Activated T-helper 9 cell treated with anti-CD3 and anti-CD28 coated beads, Interleukin-2, amount 50 U/mL, for 16 hours (primary cell): ENCODE results near the gene CST3.
A peak's percentile ranks its signal among the peaks of the same experiment; 100 is the strongest.
"Not testable (repeated sequence)": the region's sequence is repeated elsewhere in the genome, so short reads cannot be mapped to it uniquely, and the experiment has no call there.

Source experiments
- DNase-seq: peaks from one replicate; pipeline ENCODE4 v3.0.0-alpha.2; 2020; ENCODE audit warnings: low read depth

Gene CST3

GRCh38 chr20:23627501-23627900 is 10.3 kb downstream of the CST3 start:
- DNase-seq: no peak

- no peak for DNase-seq
Observed at GRCh38 chr20:23626040-23626620, 11.6 kb downstream of the CST3 start.

GRCh38 chr20:23625236-23625964 is 12.4 kb downstream of the CST3 start:
- DNase-seq: no peak

GRCh38 chr20:23624324-23624691 is 13.4 kb downstream of the CST3 start:
- DNase-seq: no peak

- DNase-seq: no peak
Observed at GRCh38 chr20:23623666-23624323, 14.0 kb downstream of the CST3 start.

GRCh38 chr20:23622839-23623343 is 14.9 kb downstream of the CST3 start:
- DNase-seq: no peak

GRCh38 chr20:23622401-23622800 is 15.4 kb downstream of the CST3 start:
- DNase-seq: not testable (repeated sequence)

GRCh38 chr20:23620670-23621386 is 16.9 kb downstream of the CST3 start:
- DNase-seq: not testable (repeated sequence)

GRCh38 chr20:23614163-23614562 is 23.6 kb downstream of the CST3 start:
- DNase-seq: no peak

- DNase-seq: no peak
Observed at GRCh38 chr20:23613676-23614075, 24.1 kb downstream of the CST3 start.

- DNase-seq: no peak
Observed at GRCh38 chr20:23612396-23612795, 25.4 kb downstream of the CST3 start.

GRCh38 chr20:23609486-23610109 is 28.2 kb downstream of the CST3 start:
- DNase-seq: no peak

- no peak for DNase-seq
Observed at GRCh38 chr20:23608251-23608846, 29.4 kb downstream of the CST3 start.

- DNase-seq: no peak
Observed at GRCh38 chr20:23607497-23608245, 30.1 kb downstream of the CST3 start.

- DNase-seq: peak; percentile 11
Observed at GRCh38 chr20:23606652-23607049, 31.1 kb downstream of the CST3 start.

GRCh38 chr20:23605867-23606651 is 31.7 kb downstream of the CST3 start, which contains the start of gene CST9:
CST9 (minus strand) TSS chr20:23605917; CDS start chr20:23605864, 53 bp downstream.
- DNase-seq: no peak

- DNase-seq: no peak
Observed at GRCh38 chr20:23604306-23604705, 33.4 kb downstream of the CST3 start.

GRCh38 chr20:23603321-23603720 is 34.4 kb downstream of the CST3 start:
- DNase-seq: no peak

GRCh38 chr20:23602699-23603098 is 35.1 kb downstream of the CST3 start:
- DNase-seq: no peak

GRCh38 chr20:23602241-23602640 is 35.5 kb downstream of the CST3 start:
- DNase-seq: no peak
